Suprapubic skin (tissue), 4 donors: ENCODE measurements around the gene PLD3.

ENCODE experiments used
- EP300 ChIP-seq: sonication (generic); formaldehyde crosslinking; IDR thresholded peaks from one replicate; pipeline ENCODE4 v1.6.1; 2017; ENCODE audit warnings: antibody characterized with exemption
- POLR2A ChIP-seq, 2 donors: fragments of 450-650 bp; IDR thresholded peaks; one replicate each; pipeline ENCODE4 v1.6.1; 2017; ENCODE audit warnings: antibody characterized with exemption in 2 of 2, mild to moderate bottlenecking in 2 of 2, moderate library complexity in 2 of 2
- POLR2AphosphoS5 ChIP-seq, 3 donors: sonication (generic); formaldehyde crosslinking; IDR thresholded peaks; one replicate each; pipeline ENCODE4 v1.6.1; 2017; ENCODE audit warnings: antibody characterized with exemption in 3 of 3
- TF ChIP-seq, protein P1 (sequence below), 2 donors: fragments of 200-600 bp in 1 of 2; fragments of 450-650 bp in 1 of 2; sonication (generic) in 1 of 2; IDR thresholded peaks; one replicate each; pipeline ENCODE4 v1.5.1; 2016 to 2019; ENCODE audit warnings: antibody characterized with exemption in 2 of 2, mild to moderate bottlenecking in 1 of 2, moderate library complexity in 1 of 2

- TF ChIP-seq, protein P1, sequence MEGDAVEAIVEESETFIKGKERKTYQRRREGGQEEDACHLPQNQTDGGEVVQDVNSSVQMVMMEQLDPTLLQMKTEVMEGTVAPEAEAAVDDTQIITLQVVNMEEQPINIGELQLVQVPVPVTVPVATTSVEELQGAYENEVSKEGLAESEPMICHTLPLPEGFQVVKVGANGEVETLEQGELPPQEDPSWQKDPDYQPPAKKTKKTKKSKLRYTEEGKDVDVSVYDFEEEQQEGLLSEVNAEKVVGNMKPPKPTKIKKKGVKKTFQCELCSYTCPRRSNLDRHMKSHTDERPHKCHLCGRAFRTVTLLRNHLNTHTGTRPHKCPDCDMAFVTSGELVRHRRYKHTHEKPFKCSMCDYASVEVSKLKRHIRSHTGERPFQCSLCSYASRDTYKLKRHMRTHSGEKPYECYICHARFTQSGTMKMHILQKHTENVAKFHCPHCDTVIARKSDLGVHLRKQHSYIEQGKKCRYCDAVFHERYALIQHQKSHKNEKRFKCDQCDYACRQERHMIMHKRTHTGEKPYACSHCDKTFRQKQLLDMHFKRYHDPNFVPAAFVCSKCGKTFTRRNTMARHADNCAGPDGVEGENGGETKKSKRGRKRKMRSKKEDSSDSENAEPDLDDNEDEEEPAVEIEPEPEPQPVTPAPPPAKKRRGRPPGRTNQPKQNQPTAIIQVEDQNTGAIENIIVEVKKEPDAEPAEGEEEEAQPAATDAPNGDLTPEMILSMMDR (IDR thresholded peaks at IDR 0.05), result no peak
- no peak for TF ChIP-seq POLR2AphosphoS5 (IDR thresholded peaks at IDR 0.05)
- TF ChIP-seq POLR2A (IDR thresholded peaks at IDR 0.05), result no peak
- TF ChIP-seq EP300, result no peak
Measured at GRCh38 chr19:40394816-40395210, 46.3 kb downstream of the PLD3 start.
